NCI-H748 (cell line): ENCODE measurements around the gene ULK1.
A peak's percentile ranks its signal among the peaks of the same experiment; 100 is the strongest.
"Not testable (repeated sequence)": the region's sequence is repeated elsewhere in the genome, so short reads cannot be mapped to it uniquely, and the experiment has no call there.

Experiments
- DNase-seq: peaks from one replicate; lab custom pipeline; 2025; ENCODE audit not compliant: unreplicated experiment; lab: John Stamatoyannopoulos, UW

ULK1 gene

GRCh38 chr12:131941116-131941986, 46.9 kb downstream of the ULK1 start:
- DNase-seq = no peak

- no peak for DNase-seq
Measured at GRCh38 chr12:131941987-131942341, 47.5 kb downstream of the ULK1 start.

- no peak for DNase-seq
Measured at GRCh38 chr12:131942671-131943070, 48.2 kb downstream of the ULK1 start.

- DNase-seq = no peak
Measured at GRCh38 chr12:131943389-131943788, 49.0 kb downstream of the ULK1 start.

- DNase-seq = no peak
Measured at GRCh38 chr12:131943876-131944275, 49.5 kb downstream of the ULK1 start.

- no peak for DNase-seq
Measured at GRCh38 chr12:131944601-131945251, 50.3 kb downstream of the ULK1 start.

- no peak for DNase-seq
Measured at GRCh38 chr12:131946757-131947156, 52.3 kb downstream of the ULK1 start.

GRCh38 chr12:131947482-131948027, 53.1 kb downstream of the ULK1 start:
- DNase-seq = peak; percentile 14

- no peak for DNase-seq
Measured at GRCh38 chr12:131948166-131948712, 53.8 kb downstream of the ULK1 start.

GRCh38 chr12:131948713-131949430, 54.5 kb downstream of the ULK1 start:
- DNase-seq = not testable (repeated sequence)

- peak; percentile 92 for DNase-seq
Measured at GRCh38 chr12:131949431-131950181, 55.2 kb downstream of the ULK1 start, which contains the start of gene EP400. EP400 (plus strand) TSS chr12:131949942; CDS start chr12:131960620, 10,678 bp downstream.

- DNase-seq = peak; percentile 48
Measured at GRCh38 chr12:131950182-131950913, 55.9 kb downstream of the ULK1 start.

- not testable (repeated sequence) for DNase-seq
Measured at GRCh38 chr12:131953810-131954209, 59.4 kb downstream of the ULK1 start.

- not testable (repeated sequence) for DNase-seq
Measured at GRCh38 chr12:131954460-131954859, 60.0 kb downstream of the ULK1 start.

GRCh38 chr12:131959116-131959515, 64.7 kb downstream of the ULK1 start:
- no peak for DNase-seq

GRCh38 chr12:131959641-131960589, 65.5 kb downstream of the ULK1 start:
- no peak for DNase-seq

- not testable (repeated sequence) for DNase-seq
Measured at GRCh38 chr12:131960590-131961325, 66.3 kb downstream of the ULK1 start.

GRCh38 chr12:131961328-131961727, 66.9 kb downstream of the ULK1 start:
- DNase-seq = not testable (repeated sequence)
